TTC549 (cell line): ENCODE measurements around the gene WWC2.

ENCODE experiments used
- FAIRE-seq: peaks from 2 replicates; lab custom pipeline; 2012; peaks lifted over from hg19 to GRCh38; lab: Jason Lieb, UNC

Gene WWC2

GRCh38 chr4:183256756-183257385, 157.8 kb downstream of the WWC2 start:
- FAIRE-seq, result no peak

GRCh38 chr4:183257808-183258207, 158.8 kb downstream of the WWC2 start:
- FAIRE-seq, result no peak

DNA sequence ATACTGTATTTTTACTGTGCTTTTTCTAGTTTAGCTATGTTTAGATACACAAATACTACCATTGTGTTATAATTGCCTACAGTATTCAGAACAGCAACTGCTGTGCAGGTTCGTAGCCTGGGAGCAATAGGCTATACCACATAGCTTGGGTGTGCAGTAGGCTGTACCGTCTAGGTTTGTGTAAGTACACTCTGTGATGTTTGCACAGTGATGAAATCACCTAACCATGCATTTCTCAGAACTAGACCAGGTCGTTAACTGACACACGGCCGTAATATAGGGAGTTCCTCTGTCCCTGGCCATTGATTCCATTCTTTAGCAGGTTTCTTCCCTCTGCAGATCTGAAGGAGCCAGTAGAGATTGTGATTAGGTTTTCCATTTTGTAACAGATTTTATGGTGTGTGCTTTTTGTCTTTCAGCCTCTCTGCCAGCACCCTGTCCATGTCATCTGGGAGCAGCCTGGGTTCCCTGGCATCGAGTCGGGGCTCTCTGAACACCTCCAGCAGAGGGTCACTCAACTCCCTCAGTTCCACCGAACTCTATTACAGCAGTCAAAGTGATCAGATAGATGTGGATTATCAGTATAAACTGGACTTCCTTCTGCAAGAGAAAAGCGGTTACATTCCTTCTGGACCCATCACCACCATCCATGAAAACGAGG, 161.6 kb downstream of the WWC2 start:
- FAIRE-seq, result no peak

DNA sequence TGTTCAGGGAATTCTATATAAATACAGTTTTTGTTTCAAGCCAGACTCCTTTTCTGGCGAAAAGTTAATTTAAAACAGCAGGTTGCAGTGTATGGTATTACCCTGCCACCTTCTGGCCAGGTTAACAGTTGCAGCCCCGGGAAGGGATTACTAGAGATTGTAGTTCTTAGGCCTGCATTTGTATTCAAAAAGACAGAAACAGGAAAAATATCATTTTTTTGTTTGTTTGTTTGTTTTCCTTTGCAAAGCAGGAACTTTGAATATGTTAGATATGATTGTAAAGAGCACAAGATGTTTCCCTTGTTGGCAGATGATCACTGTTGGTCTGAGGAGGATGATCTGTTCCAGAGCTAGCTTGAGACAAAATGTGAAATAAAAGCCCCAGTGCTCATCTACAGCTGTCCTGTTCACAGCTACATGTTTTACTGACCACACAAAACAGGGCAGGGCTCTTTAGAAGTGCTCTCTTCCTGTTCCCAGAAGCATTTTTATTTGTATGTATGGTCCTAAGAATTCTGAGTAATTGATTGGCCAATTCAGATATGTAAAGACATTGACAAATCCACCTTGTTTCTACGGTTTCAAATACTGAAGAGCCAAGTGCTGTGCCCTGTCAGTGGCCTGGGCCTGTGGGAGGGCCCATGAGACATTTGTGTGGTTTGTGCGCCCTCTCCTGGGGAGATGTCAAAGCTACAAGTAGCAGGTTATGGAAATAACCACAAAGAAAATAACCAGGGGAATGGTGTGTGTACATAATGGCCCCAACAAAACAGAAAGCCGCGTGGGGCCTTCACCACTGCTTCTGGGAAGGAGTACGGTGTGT, 163.1 kb downstream of the WWC2 start:
- FAIRE-seq, result peak; percentile 3

DNA sequence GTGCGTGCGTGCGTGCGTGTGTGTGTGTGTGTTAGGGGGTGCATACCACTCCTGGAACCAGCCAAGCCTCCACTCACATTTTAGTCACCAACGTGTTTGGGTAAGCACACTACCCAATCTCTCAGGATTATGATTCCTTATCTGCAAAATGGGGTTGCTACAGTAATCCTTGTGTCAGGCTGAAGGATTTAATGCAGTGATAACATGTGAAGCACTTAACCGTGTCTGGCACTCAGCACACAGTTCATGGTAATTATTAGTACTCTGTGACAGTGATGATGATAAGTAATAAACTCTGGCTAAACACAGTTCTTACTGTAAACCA, 163.7 kb downstream of the WWC2 start:
- no peak for FAIRE-seq

- no peak for FAIRE-seq
Observed at GRCh38 chr4:183263787-183264386, 164.8 kb downstream of the WWC2 start.

DNA sequence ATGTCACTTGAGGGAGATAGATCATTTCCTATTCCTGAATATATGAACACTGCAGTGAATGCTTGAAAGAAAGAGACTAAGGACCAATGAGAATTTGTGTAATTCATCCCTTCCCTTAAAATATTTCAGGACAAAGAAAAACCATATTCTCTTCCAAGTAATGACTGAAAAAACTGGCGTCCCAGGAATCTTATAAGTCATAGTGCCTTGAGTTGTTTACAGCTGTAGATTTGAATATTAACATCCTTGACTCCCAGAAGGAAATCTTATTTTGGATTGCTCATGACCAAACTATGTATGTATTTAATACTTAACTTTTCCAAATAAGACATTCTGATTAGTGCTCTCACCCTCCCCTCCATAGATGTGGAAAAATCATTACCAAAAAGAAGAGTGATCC, 165.6 kb downstream of the WWC2 start:
- FAIRE-seq, result no peak

- FAIRE-seq, result no peak
Observed at GRCh38 chr4:183266371-183266770, 167.3 kb downstream of the WWC2 start.

GRCh38 chr4:183268556-183268955, 169.5 kb downstream of the WWC2 start:
- no peak for FAIRE-seq

DNA sequence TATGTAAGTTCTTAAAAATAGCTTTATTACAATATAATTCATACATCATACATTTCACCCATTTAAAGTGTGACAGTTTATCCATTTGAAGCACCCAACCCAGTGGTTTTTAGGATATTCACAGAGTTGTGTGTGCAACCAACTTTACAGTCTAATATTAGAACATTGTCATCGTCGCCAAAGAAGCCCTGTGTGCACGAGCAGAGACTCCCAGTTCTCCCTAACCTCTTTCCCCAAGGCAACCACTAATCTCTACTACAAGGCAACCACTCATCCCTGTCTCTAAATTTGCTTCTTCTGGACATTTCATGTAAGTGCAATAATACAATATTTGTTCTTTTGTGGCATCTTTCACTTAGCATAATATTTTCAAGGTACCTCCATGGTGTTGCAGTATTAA, 173.3 kb downstream of the WWC2 start:
- no peak for FAIRE-seq

DNA sequence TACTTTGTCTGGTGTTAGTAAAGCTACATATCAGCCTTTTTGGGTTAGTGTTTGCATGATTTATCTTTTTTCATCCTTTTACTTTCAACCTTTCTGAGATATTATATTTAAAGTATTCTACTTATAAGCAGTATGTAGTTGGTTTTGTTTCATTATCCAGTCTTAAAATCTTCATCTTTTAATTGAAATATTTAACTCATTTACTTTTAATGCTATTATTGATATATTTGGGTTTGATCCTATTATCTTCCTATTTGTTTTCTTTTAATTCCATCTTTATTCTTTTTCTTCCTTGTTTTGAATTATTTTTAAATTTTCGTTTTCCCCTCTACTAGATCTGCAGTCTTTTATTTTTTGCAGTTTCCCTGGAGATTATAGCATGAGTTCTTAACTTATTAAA, 177.0 kb downstream of the WWC2 start:
- FAIRE-seq, result peak; percentile 61

DNA sequence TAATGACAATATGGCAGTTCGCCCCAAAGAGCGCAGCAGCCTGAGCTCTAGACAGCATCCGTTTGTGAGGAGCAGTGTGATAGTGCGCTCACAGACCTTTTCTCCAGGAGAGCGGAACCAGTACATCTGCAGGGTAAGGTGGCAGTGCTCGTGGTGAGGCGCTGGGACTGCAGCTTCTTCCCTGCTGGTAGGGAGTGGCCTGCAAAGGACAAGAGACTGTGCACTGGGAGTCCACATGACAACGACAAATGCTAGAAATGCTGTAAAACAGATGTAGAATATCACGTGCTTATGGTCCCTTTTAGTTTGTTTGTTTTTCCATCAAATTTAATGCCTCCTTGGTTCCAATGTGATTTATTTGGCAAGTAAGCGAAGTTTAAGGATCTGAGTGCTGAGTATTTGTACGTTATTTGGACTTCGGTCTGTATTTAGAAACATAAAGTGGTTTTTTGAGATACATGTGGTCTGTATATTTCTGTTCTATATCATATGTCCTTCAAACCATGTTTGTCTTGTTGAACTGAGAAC, 185.3 kb downstream of the WWC2 start:
- no peak for FAIRE-seq

- FAIRE-seq, result no peak
Observed at GRCh38 chr4:183284965-183285364, 185.9 kb downstream of the WWC2 start.

GRCh38 chr4:183285886-183286285, 186.8 kb downstream of the WWC2 start:
- FAIRE-seq, result no peak

GRCh38 chr4:183286590-183287308, 187.7 kb downstream of the WWC2 start:
- FAIRE-seq, result no peak

- no peak for FAIRE-seq
Observed at GRCh38 chr4:183287309-183287659, 188.2 kb downstream of the WWC2 start.

DNA sequence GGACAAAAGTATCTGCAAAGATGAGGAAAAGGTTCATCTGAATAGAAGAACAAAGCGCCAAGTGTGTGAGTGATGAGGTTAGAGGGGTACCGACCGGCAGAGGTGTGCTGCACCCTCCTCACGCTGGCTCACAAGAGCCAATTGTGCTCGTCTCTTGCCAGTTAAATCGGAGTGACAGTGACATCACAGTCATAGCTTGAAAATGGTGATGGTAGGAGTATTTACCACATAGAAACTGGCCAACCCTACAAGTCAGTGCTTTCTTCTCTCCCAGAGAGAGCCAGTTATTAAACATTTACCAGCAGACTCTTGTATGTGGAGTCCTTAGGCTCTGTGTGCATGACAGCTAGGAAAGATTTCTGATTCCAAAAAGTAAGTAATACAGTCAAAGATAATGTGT, 188.6 kb downstream of the WWC2 start:
- no peak for FAIRE-seq

DNA sequence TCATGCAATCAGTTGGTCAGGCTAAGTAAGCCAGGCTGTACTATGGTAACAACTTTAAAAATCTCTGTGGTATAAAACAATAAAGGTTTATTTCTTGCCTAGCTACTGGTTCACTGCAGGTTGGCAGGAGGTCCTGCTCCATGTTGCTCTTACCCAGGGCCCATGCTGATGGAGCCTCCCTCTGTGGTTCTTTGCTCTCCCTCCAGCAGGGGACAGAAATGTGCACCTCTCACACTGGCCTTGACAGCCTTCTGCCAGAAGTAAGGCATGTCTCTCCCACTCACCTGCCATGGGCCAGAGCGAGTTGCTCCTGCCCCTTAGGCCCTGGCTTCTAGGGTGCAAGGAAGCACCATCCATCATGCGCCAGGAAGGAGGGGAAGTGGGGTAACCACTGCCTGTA, 189.9 kb downstream of the WWC2 start:
- no peak for FAIRE-seq

GRCh38 chr4:183289688-183290087, 190.6 kb downstream of the WWC2 start:
- no peak for FAIRE-seq

DNA sequence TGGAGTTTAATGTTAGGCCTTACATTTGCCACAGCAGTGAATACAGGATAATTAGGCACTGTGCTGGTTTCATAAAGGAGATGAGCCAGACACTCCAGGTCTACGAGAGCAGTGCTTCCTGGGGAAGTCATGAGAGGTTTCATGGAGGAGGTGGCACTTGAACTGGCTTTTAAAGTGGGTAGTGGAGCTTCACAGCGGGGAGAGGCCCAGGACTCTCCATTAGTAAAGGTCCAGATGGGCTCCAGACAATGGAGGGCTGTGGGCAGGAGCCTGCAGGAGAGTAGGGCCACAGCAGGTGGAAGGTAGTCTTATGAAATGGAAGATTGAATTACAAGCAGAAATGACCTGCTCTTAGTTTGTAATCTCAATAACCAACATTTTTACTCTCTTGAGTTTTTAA, 192.0 kb downstream of the WWC2 start:
- no peak for FAIRE-seq

- no peak for FAIRE-seq
Observed at GRCh38 chr4:183295711-183296110, 196.7 kb downstream of the WWC2 start.

GRCh38 chr4:183297675-183298074, 198.6 kb downstream of the WWC2 start:
- FAIRE-seq, result no peak
